HG02981 (cell line): ENCODE results near the gene BAIAP2L1.
A peak's percentile ranks its signal among the peaks of the same experiment; 100 is the strongest.
"Not testable (repeated sequence)": the region's sequence is repeated elsewhere in the genome, so short reads cannot be mapped to it uniquely, and the experiment has no call there.

Source experiments
- ATAC-seq: cut with Tn5 transposase; IDR thresholded peaks from one replicate; pipeline ENCODE4 v1.9.1; 2021; ENCODE audit warnings: mild to moderate bottlenecking, moderate library complexity; ENCODE audit not compliant: unreplicated experiment

The BAIAP2L1 gene

GRCh38 chr7:98323597-98324322 is 77.1 kb downstream of the BAIAP2L1 start:
- no peak for ATAC-seq

GRCh38 chr7:98322331-98323270 is 78.3 kb downstream of the BAIAP2L1 start:
- ATAC-seq, result no peak

- ATAC-seq, result no peak
These were observed 79.6 kb downstream of the BAIAP2L1 start for GRCh38 chr7:98321301-98321700.

GRCh38 chr7:98319176-98319575 is 81.7 kb downstream of the BAIAP2L1 start:
- ATAC-seq, result no peak

GRCh38 chr7:98317366-98318040 is 83.4 kb downstream of the BAIAP2L1 start:
- no peak for ATAC-seq

- ATAC-seq, result not testable (repeated sequence)
These were observed 84.8 kb downstream of the BAIAP2L1 start for GRCh38 chr7:98315994-98316527.

GRCh38 chr7:98315318-98315993 is 85.4 kb downstream of the BAIAP2L1 start:
- peak; percentile 70 for ATAC-seq

GRCh38 chr7:98314469-98314868 is 86.4 kb downstream of the BAIAP2L1 start:
- ATAC-seq, result no peak

DNA sequence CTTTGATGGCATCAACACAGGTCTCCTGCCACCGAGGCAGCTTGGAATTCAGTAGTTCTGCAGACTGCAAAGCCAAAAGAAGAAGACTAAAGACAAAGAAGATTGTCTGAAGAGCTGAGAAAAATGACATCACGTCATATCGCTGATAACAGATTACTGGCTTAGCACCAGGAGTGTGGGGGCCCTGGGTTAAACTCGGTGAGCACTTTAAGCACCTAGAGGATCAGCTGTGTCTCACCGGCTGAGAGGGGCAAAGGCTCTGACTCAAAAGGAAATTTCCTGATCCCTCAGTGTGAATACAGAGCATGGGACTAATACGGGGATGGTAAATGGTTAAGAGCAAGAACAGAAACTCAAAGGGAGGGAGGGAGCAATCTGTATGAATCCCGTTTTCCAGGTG is 88.7 kb downstream of the BAIAP2L1 start:
- ATAC-seq, result no peak

DNA sequence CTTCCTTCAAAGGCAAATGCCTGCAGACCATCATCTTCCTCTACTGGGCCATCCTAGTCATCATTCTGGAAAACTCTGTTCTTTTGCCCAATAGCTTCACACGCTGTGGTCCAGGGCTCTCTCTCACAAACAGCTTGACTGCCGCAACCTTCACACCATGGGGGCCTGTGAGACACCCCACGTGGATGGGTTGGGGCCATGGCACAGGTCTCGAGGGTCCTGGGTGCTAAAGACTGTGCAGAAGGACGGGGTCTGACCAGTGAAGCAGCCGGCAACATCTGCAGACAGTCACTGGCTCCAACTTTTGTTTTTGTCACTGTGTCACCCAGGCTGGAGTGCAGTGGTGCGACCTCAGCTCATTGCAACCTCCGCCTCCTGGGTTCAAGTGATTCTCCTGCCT is 91.3 kb downstream of the BAIAP2L1 start:
- ATAC-seq, result no peak

DNA sequence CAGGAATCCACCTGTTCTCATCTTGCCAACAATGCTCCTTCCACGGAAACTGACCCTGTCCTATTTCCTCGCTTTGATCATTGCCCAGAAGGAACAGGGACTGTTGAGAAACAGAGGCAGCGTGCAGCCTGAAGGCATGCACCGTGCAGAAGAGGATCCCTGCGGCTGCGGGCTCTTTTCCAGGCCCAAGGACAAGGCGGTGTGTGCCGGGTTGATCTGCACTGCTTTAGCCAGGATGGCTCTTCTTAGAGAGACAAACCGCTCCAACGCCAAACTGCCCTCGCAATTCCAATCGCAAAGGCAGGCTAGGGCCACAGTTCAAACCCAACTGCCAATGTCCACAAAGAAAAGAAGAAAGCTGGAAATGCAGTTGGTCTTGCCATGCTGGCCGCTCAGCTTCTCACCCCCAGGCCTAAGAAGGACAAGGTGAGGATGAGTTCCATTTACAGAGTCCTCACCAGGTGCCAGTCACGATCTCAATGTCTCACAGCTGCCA is 92.9 kb downstream of the BAIAP2L1 start:
- ATAC-seq, result no peak

DNA sequence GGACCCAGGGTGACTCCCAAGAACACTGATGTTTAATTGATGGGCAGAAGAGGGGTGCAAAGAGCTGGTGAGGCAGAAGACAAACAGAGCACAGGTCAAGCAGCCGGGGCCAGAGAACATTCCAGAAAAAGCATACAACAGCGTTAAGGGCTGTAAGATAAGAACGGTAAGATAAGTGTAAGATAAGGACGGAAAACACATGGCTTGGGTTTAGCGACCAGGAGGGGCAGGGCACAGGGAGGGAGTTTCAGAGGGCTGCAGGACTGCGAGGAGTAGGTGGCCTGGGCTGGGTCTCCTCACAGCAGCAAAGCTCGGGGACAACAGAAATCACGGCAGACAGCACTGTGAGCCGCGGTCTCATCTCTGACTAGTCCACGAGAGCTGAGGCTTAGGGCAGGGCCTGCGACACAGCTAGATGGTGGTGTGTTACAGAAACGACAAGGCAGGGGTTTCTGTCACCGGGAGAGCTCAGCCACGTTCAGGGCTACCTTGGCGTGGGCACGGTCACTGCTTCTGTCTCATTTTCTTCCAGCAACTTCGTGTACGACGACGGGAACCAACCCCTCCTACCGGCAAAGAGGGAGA is 94.8 kb downstream of the BAIAP2L1 start:
- no peak for ATAC-seq

DNA sequence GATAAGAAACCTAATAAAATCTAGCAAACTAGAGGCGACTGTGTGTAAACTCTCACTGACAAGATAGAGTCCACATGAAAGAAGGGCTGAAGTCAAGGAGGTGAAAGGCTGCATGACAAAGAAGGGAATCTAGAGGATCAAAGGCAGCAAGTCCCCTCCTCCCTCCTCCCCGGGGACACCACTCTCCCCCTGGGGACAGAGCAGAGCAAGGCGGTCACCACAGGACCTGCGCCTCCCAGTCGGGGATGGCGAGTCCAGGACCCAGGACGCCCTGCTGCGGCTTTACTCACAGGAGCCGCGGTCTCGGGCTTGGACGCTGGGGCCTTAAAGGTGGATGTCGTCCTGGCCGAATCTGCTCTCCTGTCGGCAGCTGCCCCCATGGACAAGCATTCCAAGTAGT is 97.0 kb downstream of the BAIAP2L1 start:
- ATAC-seq, result no peak

- ATAC-seq, result no peak
These were observed 97.6 kb downstream of the BAIAP2L1 start for GRCh38 chr7:98303176-98303865.

DNA sequence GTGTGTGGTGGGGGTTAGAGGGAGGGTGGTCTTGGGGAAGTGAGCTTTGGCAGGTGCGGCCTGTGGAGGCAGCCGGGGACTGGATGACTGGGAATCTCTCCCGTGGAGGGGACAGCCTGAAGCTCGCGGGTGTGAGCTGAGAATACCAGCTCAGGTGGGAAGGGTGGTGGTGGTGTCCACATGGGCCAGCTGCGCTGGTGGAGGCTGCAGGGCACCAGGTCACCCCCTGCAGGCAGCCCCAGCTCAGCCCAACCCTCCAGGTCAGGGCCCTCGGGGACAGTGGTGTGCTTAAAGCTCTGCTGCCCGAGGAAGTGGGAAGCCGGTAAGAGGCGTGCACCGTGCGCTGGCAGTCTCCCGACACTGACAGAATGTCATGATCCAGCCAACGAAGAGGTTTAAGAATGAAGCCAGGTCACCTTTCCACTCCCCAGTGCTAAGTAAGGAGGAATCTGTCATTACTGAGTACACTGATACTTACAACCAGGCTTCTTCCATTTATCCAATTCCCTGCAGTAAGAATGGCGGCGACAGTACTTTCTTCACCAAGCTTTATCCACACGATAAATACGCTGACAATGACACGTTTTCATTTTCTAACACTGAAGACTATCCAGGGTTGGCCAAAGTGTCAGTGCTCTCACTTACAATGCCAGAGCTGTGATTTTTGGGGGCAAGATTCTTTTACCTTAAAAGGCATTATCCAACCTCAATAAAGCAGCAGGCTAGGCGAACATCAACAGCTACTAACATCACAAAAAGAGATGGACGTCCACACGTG is 99.0 kb downstream of the BAIAP2L1 start:
- ATAC-seq, result no peak

- no peak for ATAC-seq
These were observed 100.1 kb downstream of the BAIAP2L1 start for GRCh38 chr7:98300595-98301372.

- ATAC-seq, result no peak
These were observed 103.1 kb downstream of the BAIAP2L1 start for GRCh38 chr7:98297626-98298286.
